IMR-90 (cell line): ENCODE results near the gene TNNC1. TPM values are rescaled to one million over a fixed set of nuclear protein-coding genes. Genes with fewer than 3 reads are reported as not detected.

Experiments
- ATAC-seq: fragments of 200-7000 bp; cut with Tn5 transposase; 2 replicates; pipeline ENCODE4 v1.9.1; 2020; ENCODE audit warnings: low read depth, mild to moderate bottlenecking, moderate library complexity
- BruUV-seq: library from RNA; stranded (reverse); fragments of 400-500 nt; replicated peaks from 2 replicates; lab custom pipeline; 2021; lab: Mats Ljungman, UMichigan
- CTCF ChIA-PET: fragments of 300-600 bp; formaldehyde crosslinking; extraction: SDS; loops from one replicate; lab custom pipeline; 2021; ENCODE audit warnings: antibody characterized with exemption; lab: Yijun Ruan, JAX
- POLR2A ChIA-PET: fragments of 300-600 bp; sonication (Branson Sonifier 250); formaldehyde crosslinking; loops from one replicate; lab custom pipeline; 2022; ENCODE audit warnings: antibody characterized with exemption; ENCODE audit not compliant: unreplicated experiment; lab: Charles Lee
- DNase-seq: peaks from one replicate; pipeline ENCODE4 v3.0.0; 2013
- H2AFZ ChIP-seq: replicated peaks from 2 replicates; pipeline ENCODE3; 2013; ENCODE audit warnings: low read length, mild to moderate bottlenecking; ENCODE audit not compliant: poor library complexity
- H2AK5ac ChIP-seq: 2 replicates; pipeline ENCODE4 v1.6.1; 2013; ENCODE audit warnings: low read depth, low read length, inconsistent platforms
- H2AK9ac ChIP-seq: replicated peaks from 2 replicates; pipeline ENCODE3; 2013; ENCODE audit warnings: mild to moderate bottlenecking, low read depth, low read length, moderate library complexity; ENCODE audit not compliant: poor library complexity
- H2BK120ac ChIP-seq: 2 replicates; pipeline ENCODE4 v1.6.1; 2013; ENCODE audit warnings: low read depth, low read length, inconsistent platforms
- H2BK15ac ChIP-seq: 3 replicates; pipeline ENCODE4 v1.6.1; 2013; ENCODE audit warnings: low read depth, low read length, inconsistent platforms
- H2BK20ac ChIP-seq: 2 replicates; pipeline ENCODE4 v1.6.1; 2013; ENCODE audit warnings: low read depth, mild to moderate bottlenecking, inconsistent platforms, low read length, moderate library complexity
- H2BK5ac ChIP-seq: 2 replicates; pipeline ENCODE4 v1.6.1; 2013; ENCODE audit warnings: mild to moderate bottlenecking, low read depth, low read length, inconsistent platforms; ENCODE audit not compliant: poor library complexity, severe bottlenecking
- H3K14ac ChIP-seq: replicated peaks from 2 replicates; pipeline ENCODE4 v1.6.1; 2013; ENCODE audit warnings: low read depth, low read length, inconsistent platforms
- H3K18ac ChIP-seq: 2 replicates; pipeline ENCODE4 v1.6.1; 2013; ENCODE audit warnings: low read depth, low read length, control low read depth
- H3K23ac ChIP-seq: 2 replicates; pipeline ENCODE4 v1.6.1; 2013; ENCODE audit warnings: low read depth, low read length, inconsistent platforms
- H3K27ac ChIP-seq: 2 replicates; pipeline ENCODE4 v1.5.1; 2013; ENCODE audit warnings: mild to moderate bottlenecking, control low read depth, low read length; ENCODE audit not compliant: insufficient read depth
- H3K27me3 ChIP-seq: 2 replicates; pipeline ENCODE4 v1.6.1; 2013; ENCODE audit warnings: low read length; ENCODE audit not compliant: control insufficient read depth, insufficient read depth
- H3K36me3 ChIP-seq: 2 replicates; pipeline ENCODE4 v1.6.1; 2013; ENCODE audit warnings: low read length, mixed read lengths; ENCODE audit not compliant: control insufficient read depth, insufficient read depth
- H3K4ac ChIP-seq: 2 replicates; pipeline ENCODE4 v1.6.1; 2013; ENCODE audit warnings: low read depth, low read length, inconsistent platforms
- H3K4me1 ChIP-seq: 2 replicates; pipeline ENCODE4 v1.6.1; 2013; ENCODE audit warnings: low read length, mixed read lengths; ENCODE audit not compliant: control insufficient read depth, insufficient read depth
- H3K4me2 ChIP-seq: 2 replicates; pipeline ENCODE4 v1.6.1; 2013; ENCODE audit warnings: low read depth, mild to moderate bottlenecking, control low read depth, low read length, moderate library complexity
- H3K4me3 ChIP-seq: 2 replicates; pipeline ENCODE4 v1.5.1; 2013; ENCODE audit warnings: low read depth, mild to moderate bottlenecking, control low read depth, low read length, moderate library complexity; ENCODE audit not compliant: insufficient read depth
- H3K56ac ChIP-seq: 2 replicates; pipeline ENCODE4 v1.6.1; 2013; ENCODE audit warnings: low read length, inconsistent platforms; ENCODE audit not compliant: insufficient read depth; ENCODE audit errors: extremely low read depth
- H3K79me1 ChIP-seq, 2 experiments: 2 replicates each; pipeline ENCODE4 v1.6.1; 2013; ENCODE audit warnings: low read length in 2 of 2, inconsistent platforms in 1 of 2, low read depth in 1 of 2
- H3K9ac ChIP-seq: 2 replicates; pipeline ENCODE4 v1.6.1; 2013; ENCODE audit warnings: low read depth, low read length, control low read depth
- H3K9me1 ChIP-seq: 2 replicates; pipeline ENCODE4 v1.6.1; 2013; ENCODE audit warnings: low read length, inconsistent platforms; ENCODE audit not compliant: insufficient read depth
- H3K9me3 ChIP-seq: 2 replicates; pipeline ENCODE4 v1.6.1; 2013; ENCODE audit warnings: low read length; ENCODE audit not compliant: control insufficient read depth, insufficient read depth
- H4K20me1 ChIP-seq: 2 replicates; pipeline ENCODE4 v1.6.1; 2013; ENCODE audit warnings: low read length, inconsistent platforms; ENCODE audit not compliant: insufficient read depth
- H4K5ac ChIP-seq: 2 replicates; pipeline ENCODE4 v1.6.1; 2013; ENCODE audit warnings: mild to moderate bottlenecking, low read depth, low read length, control low read depth
- H4K8ac ChIP-seq, 2 experiments: 2 replicates each; pipeline ENCODE4 v1.6.1; 2013; ENCODE audit warnings: low read depth in 2 of 2, low read length in 2 of 2, control low read depth in 1 of 2, inconsistent platforms in 1 of 2
- H4K91ac ChIP-seq: 2 replicates; pipeline ENCODE4 v1.6.1; 2013; ENCODE audit warnings: low read depth, low read length, inconsistent platforms; ENCODE audit not compliant: insufficient read depth
- CEBPB ChIP-seq: IDR thresholded peaks from 2 replicates; pipeline ENCODE4 v1.6.1; 2012; ENCODE audit warnings: low read depth, low read length, improper control_type of control experiment
- FOS ChIP-seq: fragments of 150-350 bp; IDR thresholded peaks from 2 replicates; pipeline ENCODE4 v1.6.1; 2016; ENCODE audit warnings: low read depth, low read length
- MAFK ChIP-seq: IDR thresholded peaks from 2 replicates; pipeline ENCODE4 v1.6.1; 2012; ENCODE audit warnings: low read depth, low read length, improper control_type of control experiment
- MAZ ChIP-seq: IDR thresholded peaks from 2 replicates; pipeline ENCODE4 v1.6.1; 2012; ENCODE audit warnings: low read depth, mild to moderate bottlenecking, low read length, improper control_type of control experiment, moderate library complexity, borderline replicate concordance
- MXI1 ChIP-seq: IDR thresholded peaks from 2 replicates; pipeline ENCODE4 v1.6.1; 2012; ENCODE audit warnings: low read depth, mild to moderate bottlenecking, low read length, moderate library complexity, borderline replicate concordance
- NFE2L2 ChIP-seq: fragments of 150-350 bp; IDR thresholded peaks from 2 replicates; pipeline ENCODE4 v1.6.1; 2016; ENCODE audit warnings: low read depth, mild to moderate bottlenecking, low read length
- POLR2A ChIP-seq: IDR thresholded peaks from 2 replicates; pipeline ENCODE4 v1.6.1; 2012; ENCODE audit warnings: mild to moderate bottlenecking, low read depth, low read length
- RAD21 ChIP-seq: IDR thresholded peaks from 2 replicates; pipeline ENCODE4 v1.6.1; 2012; ENCODE audit warnings: low read length, improper control_type of control experiment
- RFX5 ChIP-seq: IDR thresholded peaks from 2 replicates; pipeline ENCODE4 v1.8.0; 2012; ENCODE audit warnings: low read depth, mild to moderate bottlenecking, low read length, moderate library complexity
- SMC3 ChIP-seq: fragments of 150-350 bp; IDR thresholded peaks from 2 replicates; pipeline ENCODE4 v1.6.1; 2016; ENCODE audit warnings: low read depth, mild to moderate bottlenecking, antibody characterized with exemption, low read length, moderate library complexity
- WGBS, 2 experiments: methylation state at CpG; one replicate each; pipeline versions ENCODE4 v1.1.5 to v1.1.7; 2013; ENCODE audit warnings: missing lambda C conversion rate in 2 of 2; ENCODE audit not compliant: insufficient read length in 1 of 2; ENCODE audit errors: extremely low coverage in 2 of 2; 5-methylcytosine and 5-hydroxymethylcytosine counted together
- dilution Hi-C: fragments of 300-500 bp; cut with HindIII; formaldehyde crosslinking; loops from one replicate; pipeline ENCODE4 v1.14.3; 2018; ENCODE audit warnings: low sequenced_read_pairs; ENCODE audit not compliant: unreplicated experiment
- in situ Hi-C: fragments of 300-500 bp; cut with MboI; formaldehyde crosslinking; loops from 3 replicates; pipeline ENCODE4 v1.14.3; 2019; ENCODE audit warnings: low sequenced_read_pairs, inconsistent platforms, mixed read lengths
- intact Hi-C: fragments of 100-400 bp; cut with micrococcal nuclease; formaldehyde crosslinking; loops from 2 replicates; pipeline ENCODE4 v1.10.0; 2022
- polyA plus RNA-seq, 3 experiments: library from polyadenylated mRNA; depleted of rRNA; stranded (reverse); fragments of >200 nt; gene quantifications; 2 replicates each; pipeline ENCODE4 v1.2.3, GENCODE V29; 2012; ENCODE audit warnings: low replicate concordance in 1 of 3
- total RNA-seq: library from RNA; depleted of rRNA; stranded (reverse); fragments of >200 nt; gene quantifications from 2 replicates; pipeline ENCODE4 v1.2.3, GENCODE V29; 2012
- TF ChIP-seq, protein P1 (sequence below): conservative IDR thresholded peaks from 2 replicates; pipeline ENCODE4 v1.5.1; 2012; ENCODE audit warnings: mild to moderate bottlenecking, low read depth, low read length, improper control_type of control experiment
- TF ChIP-seq, protein P2 (sequence below): fragments of 150-350 bp; IDR thresholded peaks from 2 replicates; pipeline ENCODE4 v1.6.1; 2017; ENCODE audit warnings: mild to moderate bottlenecking, antibody characterized with exemption, low read length, low read depth

Gene TNNC1
- total and polyA plus RNA-seq, 2 of the 4 experiments (the other 2 are of a cell fraction), result 1.3 to 4.6 TPM

- Histone ChIP-seq H2BK120ac (no peak overlapping the region), H2BK5ac (no peak overlapping the region), H3K4ac (no peak overlapping the region), H4K20me1 (no peaks in the 10 kb centered on the region; the same call in 1 of the 2 replicates), H2AK5ac (no peak overlapping the region), H3K27me3 (no peaks in the 10 kb centered on the region), H3K56ac (no peak overlapping the region), H3K18ac (no peak overlapping the region), H4K5ac (no peak overlapping the region), H3K4me2 (no peak overlapping the region), H2BK20ac (no peak overlapping the region), H3K9me3 (no peaks in the 10 kb centered on the region), H4K8ac (no peak overlapping the region), H3K4me1 (peaks cover 8% of the 10 kb centered on the region; the same call in 1 of the 2 replicates), H3K36me3 (peaks cover 72% of the 10 kb centered on the region), H2BK15ac (no peak overlapping the region), H3K4me3 (no peak overlapping the region), H3K23ac (no peak overlapping the region), H3K79me1 (peaks cover 20 to 36% of the 10 kb centered on the region in 2 experiments), H3K14ac (no peak overlapping the region), H3K9me1 (0 out of 2 replicates have a peak, but pooled peaks cover 6% of the 10 kb centered on the region), H3K9ac (no peak overlapping the region), H2AK9ac (no peak overlapping the region), H2AFZ (no peak overlapping the region), H3K27ac (no peak overlapping the region), H4K91ac (no peak overlapping the region)
- ChIA-PET CTCF (no interaction called here), POLR2A (no interaction called here)
- no peak for TF ChIP-seq CEBPB
- TF ChIP-seq, protein P1, sequence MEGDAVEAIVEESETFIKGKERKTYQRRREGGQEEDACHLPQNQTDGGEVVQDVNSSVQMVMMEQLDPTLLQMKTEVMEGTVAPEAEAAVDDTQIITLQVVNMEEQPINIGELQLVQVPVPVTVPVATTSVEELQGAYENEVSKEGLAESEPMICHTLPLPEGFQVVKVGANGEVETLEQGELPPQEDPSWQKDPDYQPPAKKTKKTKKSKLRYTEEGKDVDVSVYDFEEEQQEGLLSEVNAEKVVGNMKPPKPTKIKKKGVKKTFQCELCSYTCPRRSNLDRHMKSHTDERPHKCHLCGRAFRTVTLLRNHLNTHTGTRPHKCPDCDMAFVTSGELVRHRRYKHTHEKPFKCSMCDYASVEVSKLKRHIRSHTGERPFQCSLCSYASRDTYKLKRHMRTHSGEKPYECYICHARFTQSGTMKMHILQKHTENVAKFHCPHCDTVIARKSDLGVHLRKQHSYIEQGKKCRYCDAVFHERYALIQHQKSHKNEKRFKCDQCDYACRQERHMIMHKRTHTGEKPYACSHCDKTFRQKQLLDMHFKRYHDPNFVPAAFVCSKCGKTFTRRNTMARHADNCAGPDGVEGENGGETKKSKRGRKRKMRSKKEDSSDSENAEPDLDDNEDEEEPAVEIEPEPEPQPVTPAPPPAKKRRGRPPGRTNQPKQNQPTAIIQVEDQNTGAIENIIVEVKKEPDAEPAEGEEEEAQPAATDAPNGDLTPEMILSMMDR, result no peak
- TF ChIP-seq FOS, result no peak
- no peak for TF ChIP-seq MXI1
- TF ChIP-seq RFX5, result no peak
- no peak for TF ChIP-seq SMC3
- no peak for TF ChIP-seq MAFK
- TF ChIP-seq RAD21, result no peak
- TF ChIP-seq, protein P2, sequence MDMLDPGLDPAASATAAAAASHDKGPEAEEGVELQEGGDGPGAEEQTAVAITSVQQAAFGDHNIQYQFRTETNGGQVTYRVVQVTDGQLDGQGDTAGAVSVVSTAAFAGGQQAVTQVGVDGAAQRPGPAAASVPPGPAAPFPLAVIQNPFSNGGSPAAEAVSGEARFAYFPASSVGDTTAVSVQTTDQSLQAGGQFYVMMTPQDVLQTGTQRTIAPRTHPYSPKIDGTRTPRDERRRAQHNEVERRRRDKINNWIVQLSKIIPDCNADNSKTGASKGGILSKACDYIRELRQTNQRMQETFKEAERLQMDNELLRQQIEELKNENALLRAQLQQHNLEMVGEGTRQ, result no peak
- no peak for TF ChIP-seq MAZ
- no peak for TF ChIP-seq NFE2L2
- no peak for TF ChIP-seq POLR2A
- no CpG with 5 or more reads among the region's 6 CpGs for WGBS, 2 experiments
- intact Hi-C loops, result no loop called here
- dilution Hi-C loops, result no loop called here
- no peak for DNase-seq
- in situ Hi-C loops, result no loop called here
- ATAC-seq, result no peak
- BruUV-seq, result no TSS peak
Measured at GRCh38 chr3:52405066-52405465, 48.8 kb downstream of the TNNC1 start.
